SK-N-SH treated with all-trans-retinoic acid at 6 μM for 48 hours (cell line): ENCODE measurements around the gene TNFRSF21.

Experiments
- ATAC-seq: fragments of 200-7000 bp; cut with Tn5 transposase; 3 replicates; pipeline ENCODE4 v1.9.1; 2020; ENCODE audit warnings: mild to moderate bottlenecking, moderate library complexity
- ARNTL ChIP-seq: fragments of 450-650 bp; formaldehyde crosslinking; IDR thresholded peaks from 2 replicates; pipeline ENCODE4 v1.5.0; 2020; ENCODE audit warnings: low read depth, mild to moderate bottlenecking, moderate library complexity, borderline replicate concordance
- BACH2 ChIP-seq: fragments of 250-450 bp; sonication (Bioruptor Pico); IDR thresholded peaks from 2 replicates; pipeline ENCODE4 v1.9.0; 2021; ENCODE audit warnings: mild to moderate bottlenecking, borderline replicate concordance
- CSDC2 ChIP-seq: fragments of 250-450 bp; sonication (Bioruptor Pico); IDR thresholded peaks from 2 replicates; pipeline ENCODE4 v1.5.0; 2020; ENCODE audit warnings: mild to moderate bottlenecking, moderate library complexity
- ESRRG ChIP-seq: fragments of 250-450 bp; sonication (Bioruptor Pico); IDR thresholded peaks from 2 replicates; pipeline ENCODE4 v1.6.1; 2021; ENCODE audit warnings: mild to moderate bottlenecking
- GLIS3 ChIP-seq: fragments of 250-450 bp; sonication (Bioruptor Pico); IDR thresholded peaks from 2 replicates; pipeline ENCODE4 v1.5.0; 2020; ENCODE audit warnings: mild to moderate bottlenecking, moderate library complexity
- ISL1 ChIP-seq: fragments of 250-450 bp; sonication (Bioruptor Pico); IDR thresholded peaks from 2 replicates; pipeline ENCODE4 v2.1.2; 2022; ENCODE audit warnings: mild to moderate bottlenecking, moderate library complexity
- OSR1 ChIP-seq: fragments of 250-450 bp; sonication (Bioruptor Pico); IDR thresholded peaks from 2 replicates; pipeline ENCODE4 v1.8.0; 2022; ENCODE audit warnings: moderate library complexity, mild to moderate bottlenecking, inconsistent platforms
- PATZ1 ChIP-seq: fragments of 250-450 bp; sonication (Bioruptor Pico); IDR thresholded peaks from 2 replicates; pipeline ENCODE4 v1.8.0; 2020; ENCODE audit warnings: mild to moderate bottlenecking, moderate library complexity, borderline replicate concordance
- PPARA ChIP-seq: fragments of 250-450 bp; sonication (Bioruptor Pico); IDR thresholded peaks from 2 replicates; pipeline ENCODE4 v1.5.0; 2020; ENCODE audit warnings: mild to moderate bottlenecking, borderline replicate concordance
- SNAI2 ChIP-seq: fragments of 250-450 bp; sonication (Bioruptor Pico); IDR thresholded peaks from 2 replicates; pipeline ENCODE4 v1.5.0; 2020; ENCODE audit warnings: mild to moderate bottlenecking, moderate library complexity
- TCF4 ChIP-seq: fragments of 250-450 bp; sonication (Bioruptor Pico); IDR thresholded peaks from 2 replicates; pipeline ENCODE4 v1.8.0; 2021; ENCODE audit warnings: mild to moderate bottlenecking, moderate library complexity, borderline replicate concordance
- TOX ChIP-seq: fragments of 250-450 bp; sonication (Bioruptor Pico); IDR thresholded peaks from 2 replicates; pipeline ENCODE4 v1.8.0; 2021; ENCODE audit warnings: mild to moderate bottlenecking, moderate library complexity, borderline replicate concordance
- TSHZ2 ChIP-seq: fragments of 250-450 bp; sonication (Bioruptor Pico); IDR thresholded peaks from 2 replicates; pipeline ENCODE4 v1.5.0; 2020; ENCODE audit warnings: mild to moderate bottlenecking, moderate library complexity
- ZC3H10 ChIP-seq: fragments of 250-450 bp; sonication (Bioruptor Pico); IDR thresholded peaks from 2 replicates; pipeline ENCODE4 v1.5.1; 2021; ENCODE audit warnings: mild to moderate bottlenecking, moderate library complexity
- ZFP3 ChIP-seq: fragments of 250-450 bp; sonication (Bioruptor Pico); IDR thresholded peaks from 2 replicates; pipeline ENCODE4 v1.5.0; 2020; ENCODE audit warnings: mild to moderate bottlenecking, moderate library complexity
- ZFP30 ChIP-seq: fragments of 450-650 bp; formaldehyde crosslinking; IDR thresholded peaks from 2 replicates; pipeline ENCODE4 v1.5.0; 2022; ENCODE audit warnings: mild to moderate bottlenecking, moderate library complexity
- ZNF565 ChIP-seq: fragments of 450-650 bp; formaldehyde crosslinking; conservative IDR thresholded peaks from 2 replicates; pipeline ENCODE4 v1.5.0; 2020; ENCODE audit warnings: low read depth, mild to moderate bottlenecking, moderate library complexity
- ZNF70 ChIP-seq: fragments of 450-650 bp; formaldehyde crosslinking; IDR thresholded peaks from 2 replicates; pipeline ENCODE4 v1.5.0; 2020; ENCODE audit warnings: mild to moderate bottlenecking, moderate library complexity
- ZNF8 ChIP-seq: fragments of 450-650 bp; formaldehyde crosslinking; IDR thresholded peaks from 2 replicates; pipeline ENCODE4 v1.5.0; 2020; ENCODE audit warnings: mild to moderate bottlenecking, moderate library complexity
- TF ChIP-seq, protein P1 (sequence below): fragments of 250-450 bp; sonication (Bioruptor Pico); IDR thresholded peaks from 2 replicates; pipeline ENCODE4 v1.5.1; 2021; ENCODE audit warnings: mild to moderate bottlenecking, moderate library complexity
- TF ChIP-seq, protein P2 (sequence below): fragments of 250-450 bp; sonication (Bioruptor Pico); IDR thresholded peaks from 2 replicates; pipeline ENCODE4 v1.8.0; 2021; ENCODE audit warnings: low read depth, mild to moderate bottlenecking, moderate library complexity, borderline replicate concordance

The TNFRSF21 gene

DNA sequence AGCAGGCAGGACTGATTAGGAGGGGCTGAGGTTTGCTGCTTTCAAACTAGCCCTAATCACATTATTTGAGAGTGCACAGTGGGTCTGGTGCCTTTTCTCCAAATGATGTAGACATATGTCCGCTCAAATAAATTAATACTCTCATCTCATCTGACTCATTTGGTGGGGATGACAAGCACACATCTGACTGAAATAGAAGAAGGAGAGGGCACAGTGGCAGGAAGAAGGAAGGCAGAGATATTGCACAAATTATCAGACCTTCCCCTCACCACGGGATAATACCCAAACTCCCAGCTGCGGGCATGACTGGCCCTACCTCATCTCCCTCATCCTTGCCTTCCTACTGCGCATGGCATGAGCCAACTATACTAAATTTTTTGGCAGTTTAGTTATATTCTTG lies 33.9 kb upstream of the TNFRSF21 start:
- ATAC-seq, result peak; percentile 16; the same call in 1 of the 3 replicates
- TF ChIP-seq ZC3H10 (CRISPR knock-in tag) (no peak), CSDC2 (CRISPR knock-in tag) (no peak), ESRRG (CRISPR knock-in tag) (no peak), ZNF8 (CRISPR knock-in tag) (no peak), ZNF70 (CRISPR knock-in tag) (no peak), ZNF565 (CRISPR knock-in tag) (no peak), ARNTL (CRISPR knock-in tag) (no peak), PATZ1 (CRISPR knock-in tag) (no peak), ZFP30 (CRISPR knock-in tag) (no peak), ISL1 (CRISPR knock-in tag) (no peak), TCF4 (CRISPR knock-in tag) (no peak), PPARA (no peak), OSR1 (CRISPR knock-in tag) (no peak), SNAI2 (CRISPR knock-in tag) (no peak), BACH2 (CRISPR knock-in tag) (no peak)
- TF ChIP-seq, protein P1, sequence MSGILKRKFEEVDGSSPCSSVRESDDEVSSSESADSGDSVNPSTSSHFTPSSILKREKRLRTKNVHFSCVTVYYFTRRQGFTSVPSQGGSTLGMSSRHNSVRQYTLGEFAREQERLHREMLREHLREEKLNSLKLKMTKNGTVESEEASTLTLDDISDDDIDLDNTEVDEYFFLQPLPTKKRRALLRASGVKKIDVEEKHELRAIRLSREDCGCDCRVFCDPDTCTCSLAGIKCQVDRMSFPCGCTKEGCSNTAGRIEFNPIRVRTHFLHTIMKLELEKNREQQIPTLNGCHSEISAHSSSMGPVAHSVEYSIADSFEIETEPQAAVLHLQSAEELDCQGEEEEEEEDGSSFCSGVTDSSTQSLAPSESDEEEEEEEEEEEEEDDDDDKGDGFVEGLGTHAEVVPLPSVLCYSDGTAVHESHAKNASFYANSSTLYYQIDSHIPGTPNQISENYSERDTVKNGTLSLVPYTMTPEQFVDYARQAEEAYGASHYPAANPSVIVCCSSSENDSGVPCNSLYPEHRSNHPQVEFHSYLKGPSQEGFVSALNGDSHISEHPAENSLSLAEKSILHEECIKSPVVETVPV (CRISPR knock-in tag), result no peak

GRCh38 chr6:47342824-47343223 lies 33.1 kb upstream of the TNFRSF21 start:
- no peak; the same call in 2 of the 3 replicates for ATAC-seq
- TF ChIP-seq CSDC2 (CRISPR knock-in tag) (no peak), ZFP3 (no peak), TSHZ2 (no peak), PATZ1 (CRISPR knock-in tag) (no peak), ZC3H10 (CRISPR knock-in tag) (no peak)

DNA sequence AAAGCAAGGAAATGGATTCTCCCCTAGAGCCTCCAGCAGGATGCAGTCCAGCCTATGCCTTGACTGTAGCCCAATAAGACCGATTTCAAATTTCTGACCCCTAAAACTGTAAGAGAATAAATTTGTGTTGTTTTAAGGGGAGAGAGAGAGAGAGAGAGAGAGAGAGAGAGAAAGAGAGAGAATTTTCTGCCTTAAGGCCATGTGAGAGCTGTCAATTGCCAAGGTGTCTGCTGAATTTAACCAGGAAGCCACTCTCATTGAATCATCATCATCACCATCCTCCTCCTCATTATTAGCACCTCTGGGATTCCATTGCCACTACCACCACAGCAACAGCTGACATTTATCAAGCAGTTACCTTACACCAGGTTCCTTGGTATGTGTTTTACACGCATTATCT lies 27.8 kb upstream of the TNFRSF21 start:
- ATAC-seq, result no peak
- no peak for TF ChIP-seq OSR1 (CRISPR knock-in tag)
- TF ChIP-seq TCF4 (CRISPR knock-in tag), result no peak
- no peak for TF ChIP-seq PPARA

GRCh38 chr6:47336334-47336733 lies 26.6 kb upstream of the TNFRSF21 start:
- no peak for ATAC-seq
- TF ChIP-seq TCF4 (CRISPR knock-in tag) (no peak), ESRRG (CRISPR knock-in tag) (no peak), TOX (CRISPR knock-in tag) (no peak), ARNTL (CRISPR knock-in tag) (no peak), CSDC2 (CRISPR knock-in tag) (no peak), GLIS3 (CRISPR knock-in tag) (no peak), ZNF8 (CRISPR knock-in tag) (no peak), ZNF70 (CRISPR knock-in tag) (no peak), BACH2 (CRISPR knock-in tag) (no peak), PATZ1 (CRISPR knock-in tag) (no peak), SNAI2 (CRISPR knock-in tag) (no peak)
- TF ChIP-seq, protein P2, sequence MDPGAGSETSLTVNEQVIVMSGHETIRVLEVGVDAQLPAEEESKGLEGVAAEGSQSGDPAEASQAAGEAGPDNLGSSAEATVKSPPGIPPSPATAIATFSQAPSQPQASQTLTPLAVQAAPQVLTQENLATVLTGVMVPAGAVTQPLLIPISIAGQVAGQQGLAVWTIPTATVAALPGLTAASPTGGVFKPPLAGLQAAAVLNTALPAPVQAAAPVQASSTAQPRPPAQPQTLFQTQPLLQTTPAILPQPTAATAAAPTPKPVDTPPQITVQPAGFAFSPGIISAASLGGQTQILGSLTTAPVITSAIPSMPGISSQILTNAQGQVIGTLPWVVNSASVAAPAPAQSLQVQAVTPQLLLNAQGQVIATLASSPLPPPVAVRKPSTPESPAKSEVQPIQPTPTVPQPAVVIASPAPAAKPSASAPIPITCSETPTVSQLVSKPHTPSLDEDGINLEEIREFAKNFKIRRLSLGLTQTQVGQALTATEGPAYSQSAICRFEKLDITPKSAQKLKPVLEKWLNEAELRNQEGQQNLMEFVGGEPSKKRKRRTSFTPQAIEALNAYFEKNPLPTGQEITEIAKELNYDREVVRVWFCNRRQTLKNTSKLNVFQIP (CRISPR knock-in tag), result no peak
